Measurements from ENCODE around the gene DLEC1.

Gene DLEC1

GRCh38 chr3:37992271-37993066 is 46.5 kb upstream of the DLEC1 start:
- H3K4me1 ChIP-seq = no peaks in the 10 kb centered on the region
- no peaks in the 10 kb centered on the region for H3K27me3 ChIP-seq
- H3K9me3 ChIP-seq = no peaks in the 10 kb centered on the region
- no peak for TF ChIP-seq CTCF (IDR thresholded peaks at IDR 0.05; ENCODE audit: low read depth, low read length)
- DNase-seq = no peak
- H3K4me3 ChIP-seq (ENCODE audit: low read depth, low read length) = no peak overlapping the region
- H3K36me3 ChIP-seq = no peaks in the 10 kb centered on the region

- Histone ChIP-seq H3K4me1 (no peaks in the 10 kb centered on the region), H3K36me3 (no peaks in the 10 kb centered on the region), H3K9me3 (no peaks in the 10 kb centered on the region), H3K4me3 (ENCODE audit: low read depth, low read length) (no peak overlapping the region), H3K27me3 (no peaks in the 10 kb centered on the region)
- no peak for DNase-seq
- TF ChIP-seq CTCF (IDR thresholded peaks at IDR 0.05; ENCODE audit: low read depth, low read length) = no peak
Observed at GRCh38 chr3:37993067-37993455, 45.9 kb upstream of the DLEC1 start.

- Histone ChIP-seq H3K36me3 (no peaks in the 10 kb centered on the region), H3K9me3 (no peaks in the 10 kb centered on the region), H3K27me3 (no peaks in the 10 kb centered on the region), H3K4me3 (ENCODE audit: low read depth, low read length) (peak overlapping the region; percentile 65), H3K4me1 (no peaks in the 10 kb centered on the region)
- TF ChIP-seq CTCF (IDR thresholded peaks at IDR 0.05; ENCODE audit: low read depth, low read length) = no peak
- no peak for DNase-seq
Observed at GRCh38 chr3:37993460-37993819, 45.6 kb upstream of the DLEC1 start.

GRCh38 chr3:37993820-37994638 is 45.0 kb upstream of the DLEC1 start:
- peak overlapping the region; percentile 65 for H3K4me3 ChIP-seq (ENCODE audit: low read depth, low read length)
- H3K9me3 ChIP-seq = no peaks in the 10 kb centered on the region
- H3K4me1 ChIP-seq = no peaks in the 10 kb centered on the region
- no peaks in the 10 kb centered on the region for H3K36me3 ChIP-seq
- DNase-seq = peak; percentile 67
- no peaks in the 10 kb centered on the region for H3K27me3 ChIP-seq
- TF ChIP-seq CTCF (IDR thresholded peaks at IDR 0.05; ENCODE audit: low read depth, low read length) = 0 out of 2 replicates have a peak, but pooled peaks have one; percentile 7

- no peaks in the 10 kb centered on the region for H3K36me3 ChIP-seq
- H3K4me1 ChIP-seq = no peaks in the 10 kb centered on the region
- peak overlapping the region; percentile 65 for H3K4me3 ChIP-seq (ENCODE audit: low read depth, low read length)
- H3K27me3 ChIP-seq = no peaks in the 10 kb centered on the region
- no peak for DNase-seq
- no peak for TF ChIP-seq CTCF (IDR thresholded peaks at IDR 0.05; ENCODE audit: low read depth, low read length)
- no peaks in the 10 kb centered on the region for H3K9me3 ChIP-seq
Observed at GRCh38 chr3:37994639-37994972, 44.4 kb upstream of the DLEC1 start.
